ENCODE measurements around the gene SLC6A9. TPM values are rescaled to one million over a fixed set of nuclear protein-coding genes. Genes with fewer than 3 reads are reported as not detected.

The SLC6A9 gene
- total and polyA plus RNA-seq, 2 of the 8 experiments (the other 6 are each of a cell fraction or from before 2014, with no cell fraction given), result 20.2 to 24.2 TPM

- no peak overlapping the region for H3K27ac ChIP-seq (ENCODE audit: low read depth, low read length)
- H3K4me3 ChIP-seq (ENCODE audit: extremely low read depth in 1 of 4, insufficient read depth in 2 of 4, low read depth in 3 of 4, low read length in 4 of 4), result no peak overlapping the region
- H4K91ac ChIP-seq (replicated peaks; ENCODE audit: insufficient read length, low read length), result no peak overlapping the region
- no peaks in the 10 kb centered on the region for H3K9me3 ChIP-seq (ENCODE audit: insufficient read depth in 2 of 2, low read depth in 1 of 2, low read length in 1 of 2)
- H2BK20ac ChIP-seq (ENCODE audit: low read length), result no peak overlapping the region
- H3K4ac ChIP-seq (replicated peaks; ENCODE audit: insufficient read length, low read depth, low read length), result no peak overlapping the region
- no peak overlapping the region for H3K14ac ChIP-seq (ENCODE audit: insufficient read length)
- no peak overlapping the region for H4K5ac ChIP-seq (ENCODE audit: insufficient read length, low read depth, low read length)
- peaks cover 4 to 13% (median 11%) of the 10 kb centered on the region in 4 experiments for H3K4me1 ChIP-seq (replicated peaks in 1 of 4; ENCODE audit: control insufficient read depth in 3 of 4, insufficient read depth in 4 of 4, low read length in 3 of 4)
- POLR2A ChIA-PET (ENCODE audit: partially characterized antibody), result interaction anchor here (1.5 to 1.9 kb wide), 3 partner anchors 9 to 39 kb away, joined by 3 to 4 read pairs (median 3); partner anchors contain the start of gene CCDC24
- peaks cover 20% of the 10 kb centered on the region for H3K79me1 ChIP-seq (ENCODE audit: low read depth, low read length)
- H3K27me3 ChIP-seq (replicated peaks in 1 of 4; ENCODE audit: control insufficient read depth in 3 of 4, extremely low read depth in 1 of 4, insufficient read depth in 3 of 4, low read length in 3 of 4), result no peaks in the 10 kb centered on the region
- H3K79me2 ChIP-seq (ENCODE audit: control insufficient read depth in 1 of 2, insufficient read depth in 2 of 2, low read length in 2 of 2), result peaks cover 0 to 11% of the 10 kb centered on the region in 2 experiments; a peak in 2 of 4 replicates
- H2AK5ac ChIP-seq (ENCODE audit: low read depth, low read length), result no peak overlapping the region; the same call in 1 of the 2 replicates
- no peak overlapping the region for H3K23ac ChIP-seq (ENCODE audit: insufficient read length)
- H2BK5ac ChIP-seq (ENCODE audit: low read depth, low read length), result 0 out of 2 replicates have a peak overlapping the region, but pooled peaks have one; percentile 35
- H3K36me3 ChIP-seq (ENCODE audit: control insufficient read depth in 2 of 4, insufficient read depth in 4 of 4, low read length in 3 of 4), result peaks cover 0 to 22% (median 9%) of the 10 kb centered on the region in 4 experiments; a peak in 4 of 8 replicates
- no peak overlapping the region for H2AFZ ChIP-seq (ENCODE audit: low read length)
- H2BK120ac ChIP-seq (replicated peaks; ENCODE audit: low read depth, low read length), result no peak overlapping the region
- H2BK15ac ChIP-seq (ENCODE audit: low read length), result no peak overlapping the region
- WGBS, 2 experiments (ENCODE audit: extremely low coverage in 1 of 2, insufficient coverage in 1 of 2, insufficient read length in 1 of 2, insufficient replicate concordance in 2 of 2, low coverage in 1 of 2, low lambda C conversion rate in 2 of 2, missing lambda C conversion rate in 1 of 2), result 92 to 100% methylated on average over 5 to 15 of the region's 15 CpGs
- CTCF ChIA-PET (ENCODE audit: partially characterized antibody), result interaction anchor here (0.9 to 2.1 kb wide), 2 partner anchors 53 to 65 kb away, joined by 3 to 6 read pairs; no protein-coding TSS in a partner anchor
- no peak overlapping the region for H3K9ac ChIP-seq (replicated peaks in 1 of 4; ENCODE audit: extremely low read depth in 1 of 4, low read depth in 3 of 4, low read length in 3 of 4)
- FAIRE-seq (no peak), DNase-seq (ENCODE audit: low read depth in 1 of 2, low spot score in 2 of 2) (no peak)
- H4K8ac ChIP-seq (ENCODE audit: extremely low read depth, insufficient read depth, low read length), result no peak overlapping the region
- peaks cover 16% of the 10 kb centered on the region for H3K23me2 ChIP-seq (ENCODE audit: low read depth, low read length)
- H3K56ac ChIP-seq (replicated peaks; ENCODE audit: insufficient read length, low read depth, low read length), result no peak overlapping the region
- peaks cover 0 to 24% of the 10 kb centered on the region in 2 experiments for H4K20me1 ChIP-seq (replicated peaks in 1 of 2; ENCODE audit: control insufficient read depth in 1 of 2, insufficient read depth in 2 of 2, low read length in 2 of 2)
- no peak overlapping the region for H3K18ac ChIP-seq (ENCODE audit: extremely low read depth, low read length)
- H3K4me2 ChIP-seq (ENCODE audit: insufficient read depth in 1 of 2, low read depth in 2 of 2, low read length in 2 of 2), result no peak overlapping the region
- no peak overlapping the region for H2BK12ac ChIP-seq (ENCODE audit: low read depth, low read length)
- TF ChIP-seq GTF2F1 (IDR thresholded peaks at IDR 0.05; ENCODE audit: borderline replicate concordance, low read depth, low read length) (no peak), RNF2 (IDR thresholded peaks at IDR 0.05; ENCODE audit: borderline replicate concordance, low read depth, low read length, missing control alignments, poor library complexity, severe bottlenecking) (no peak), JUN (IDR thresholded peaks at IDR 0.05; ENCODE audit: low read depth, low read length) (no peak), USF2 (IDR thresholded peaks at IDR 0.05; ENCODE audit: low read length) (no peak), ASH2L (IDR thresholded peaks at IDR 0.05; ENCODE audit: low read length) (no peak), MAX (IDR thresholded peaks at IDR 0.05) (no peak), RXRA (IDR thresholded peaks at IDR 0.05; ENCODE audit: insufficient read depth, low read depth, low read length) (no peak), SIX5 (IDR thresholded peaks at IDR 0.05; ENCODE audit: low read depth, low read length) (no peak)
These were observed 48.5 kb downstream of the SLC6A9 start for GRCh38 chr1:43982808-43983207.

All from H1 (cell line).